Measurements from ENCODE around the gene NELFE.

The NELFE gene

GRCh38 chr6:31971993-31972708, 13.4 kb upstream of the NELFE start, which contains the start of gene DXO:
Gene DXO (minus strand): TSS chr6:31972138. CDS start chr6:31971675, 463 bp downstream.
- peak; percentile 95 for DNase-seq

- DNase-seq, result no peak
Measured at GRCh38 chr6:31971279-31971992, 12.7 kb upstream of the NELFE start.

- DNase-seq, result no peak
Measured at GRCh38 chr6:31970604-31971271, 12.0 kb upstream of the NELFE start.

- no peak for DNase-seq
Measured at GRCh38 chr6:31969712-31970603, 11.2 kb upstream of the NELFE start.

GRCh38 chr6:31968791-31969711, 10.3 kb upstream of the NELFE start:
- no peak for DNase-seq

GRCh38 chr6:31968326-31968725, 9.6 kb upstream of the NELFE start:
- no peak for DNase-seq

- no peak for DNase-seq
Measured at GRCh38 chr6:31967926-31968320, 9.2 kb upstream of the NELFE start.

GRCh38 chr6:31966997-31967925, 8.5 kb upstream of the NELFE start:
- no peak for DNase-seq

GRCh38 chr6:31966506-31966905, 7.7 kb upstream of the NELFE start:
- no peak for DNase-seq

- DNase-seq, result no peak
Measured at GRCh38 chr6:31965700-31966099, 6.9 kb upstream of the NELFE start.

- DNase-seq, result no peak
Measured at GRCh38 chr6:31963921-31964320, 5.2 kb upstream of the NELFE start.

- no peak for DNase-seq
Measured at GRCh38 chr6:31961616-31962015, 2.8 kb upstream of the NELFE start.

GRCh38 chr6:31958412-31958740, 395 bp downstream of the NELFE start:
- no peak for DNase-seq

GRCh38 chr6:31956796-31957195, 2.0 kb downstream of the NELFE start:
- no peak for DNase-seq

- DNase-seq, result no peak
Measured at GRCh38 chr6:31954511-31954910, 4.3 kb downstream of the NELFE start.

- no peak for DNase-seq
Measured at GRCh38 chr6:31952890-31953289, 5.9 kb downstream of the NELFE start.

GRCh38 chr6:31952140-31952805, 6.5 kb downstream of the NELFE start:
- no peak for DNase-seq

GRCh38 chr6:31949926-31950548, 8.7 kb downstream of the NELFE start:
- DNase-seq, result no peak

- DNase-seq, result no peak
Measured at GRCh38 chr6:31948753-31949413, 9.9 kb downstream of the NELFE start.

Data from NCI-H446 treated with DMSO at 0.1 percent for 48 hours (cell line).